NCI-H1105 (cell line): ENCODE data around the gene TCF3.

Source experiments
- DNase-seq: peaks from one replicate; lab custom pipeline; 2025; lab: John Stamatoyannopoulos, UW

Gene TCF3

GRCh38 chr19:1560286-1560882 is 92.0 kb downstream of the TCF3 start:
- no peak for DNase-seq
